Spinal cord (tissue), 10 donors: ENCODE results near the gene BBS9. TPM values are rescaled to one million over a fixed set of nuclear protein-coding genes. Genes with fewer than 3 reads are reported as not detected.
A peak's percentile ranks its signal among the peaks of the same experiment; 100 is the strongest.

ENCODE experiments used
- DNase-seq, 6 donors: peaks; one replicate each; pipeline versions ENCODE4 v3.0.0 to v3.0.0-alpha.2; 2013 to 2015; ENCODE audit warnings: low spot score in 6 of 6, low read depth in 4 of 6
- H3K27ac ChIP-seq: one replicate; pipeline ENCODE4 v1.5.1; 2013; ENCODE audit warnings: low read depth, low read length, control low read depth
- H3K27me3 ChIP-seq: one replicate; pipeline ENCODE4 v1.6.1; 2013; ENCODE audit warnings: low read length; ENCODE audit not compliant: control insufficient read depth, insufficient read depth
- H3K36me3 ChIP-seq: one replicate; pipeline ENCODE4 v1.6.1; 2013; ENCODE audit warnings: low read length; ENCODE audit not compliant: control insufficient read depth, insufficient read depth
- H3K4me1 ChIP-seq: one replicate; pipeline ENCODE4 v1.6.1; 2013; ENCODE audit warnings: low read length; ENCODE audit not compliant: control insufficient read depth, insufficient read depth
- H3K4me3 ChIP-seq: one replicate; pipeline ENCODE4 v1.5.1; 2013; ENCODE audit warnings: low read depth, low read length, control low read depth
- H3K9me3 ChIP-seq: one replicate; pipeline ENCODE4 v1.6.1; 2013; ENCODE audit warnings: low read length; ENCODE audit not compliant: control insufficient read depth, insufficient read depth
- WGBS: methylation state at CpG from one replicate; pipeline ENCODE4 v1.1.5; 2013; ENCODE audit warnings: missing lambda C conversion rate; ENCODE audit not compliant: insufficient coverage; 5-methylcytosine and 5-hydroxymethylcytosine counted together
- polyA plus RNA-seq, 2 donors: library from polyadenylated mRNA; unstranded; fragments of 120-200 nt; gene quantifications; one replicate each; pipeline ENCODE4 v1.2.1, GENCODE V29; 2013; ENCODE audit not compliant: insufficient read length in 2 of 2
- total RNA-seq, 2 donors: library from RNA; depleted of rRNA in 1 of 2; stranded (reverse); fragments of 120-200 nt in 1 of 2; fragments of >200 nt in 1 of 2; gene quantifications; one replicate each; pipeline versions ENCODE4 v1.2.3 to v1.2.4, GENCODE V29; 2013 to 2014
- donor health status: healthy.

The BBS9 gene
- total and polyA plus RNA-seq, 4 donors, result 19.3 to 67.8 (median 28.9) TPM

- no peaks in the 10 kb centered on the region for H3K4me1 ChIP-seq
- no peak for DNase-seq
- no peaks in the 10 kb centered on the region for H3K27me3 ChIP-seq
- no peaks in the 10 kb centered on the region for H3K9me3 ChIP-seq
- no peak overlapping the region for H3K27ac ChIP-seq
- no peak overlapping the region for H3K4me3 ChIP-seq
- no peaks in the 10 kb centered on the region for H3K36me3 ChIP-seq
- WGBS, result no CpG with 5 or more reads among the region's 1 CpG
These were observed 270.8 kb downstream of the BBS9 start for GRCh38 chr7:33400214-33400538.

GRCh38 chr7:33410266-33410665 is 280.9 kb downstream of the BBS9 start:
- no peak for DNase-seq
- no CpG with 5 or more reads among the region's 1 CpG for WGBS
- Histone ChIP-seq H3K4me3 (no peak overlapping the region), H3K9me3 (peaks cover 2% of the 10 kb centered on the region), H3K27me3 (no peaks in the 10 kb centered on the region), H3K36me3 (no peaks in the 10 kb centered on the region), H3K27ac (no peak overlapping the region), H3K4me1 (no peaks in the 10 kb centered on the region)

DNA sequence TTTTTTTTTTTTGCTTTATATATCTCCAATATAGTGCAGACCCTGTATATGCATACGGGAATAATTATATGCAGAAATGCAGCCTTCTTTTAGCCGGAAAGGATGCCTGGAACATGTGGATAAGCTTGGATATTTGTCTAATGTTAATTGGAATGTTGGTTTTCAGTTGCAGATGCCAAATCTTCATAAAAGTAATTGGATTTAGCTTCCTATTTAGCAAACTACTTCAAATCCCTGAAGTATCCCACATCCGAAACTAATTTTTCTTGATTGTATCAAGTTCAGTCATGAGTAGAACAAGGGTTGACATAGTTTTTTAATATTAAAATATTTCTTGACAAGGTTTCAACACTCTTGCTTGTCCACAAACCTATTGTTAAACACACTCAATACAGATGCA is 281.7 kb downstream of the BBS9 start:
- Histone ChIP-seq H3K9me3 (peaks cover 2% of the 10 kb centered on the region), H3K4me1 (no peaks in the 10 kb centered on the region), H3K4me3 (no peak overlapping the region), H3K27me3 (no peaks in the 10 kb centered on the region), H3K27ac (no peak overlapping the region), H3K36me3 (no peaks in the 10 kb centered on the region)
- WGBS, result 100% methylated on average over 1 of the region's 3 CpGs
- DNase-seq, result no peak

GRCh38 chr7:33412331-33412730 is 283.0 kb downstream of the BBS9 start:
- no peak overlapping the region for H3K4me3 ChIP-seq
- H3K36me3 ChIP-seq, result no peaks in the 10 kb centered on the region
- H3K27me3 ChIP-seq, result no peaks in the 10 kb centered on the region
- H3K4me1 ChIP-seq, result no peaks in the 10 kb centered on the region
- no peak overlapping the region for H3K27ac ChIP-seq
- H3K9me3 ChIP-seq, result peaks cover 2% of the 10 kb centered on the region
- DNase-seq, result no peak

- WGBS, result 36% methylated on average over 6 of the region's 6 CpGs
- DNase-seq, result no peak
- Histone ChIP-seq H3K27ac (no peak overlapping the region), H3K9me3 (no peaks in the 10 kb centered on the region), H3K4me3 (no peak overlapping the region), H3K4me1 (no peaks in the 10 kb centered on the region), H3K27me3 (no peaks in the 10 kb centered on the region), H3K36me3 (no peaks in the 10 kb centered on the region)
These were observed 288.9 kb downstream of the BBS9 start for GRCh38 chr7:33418251-33418701.

DNA sequence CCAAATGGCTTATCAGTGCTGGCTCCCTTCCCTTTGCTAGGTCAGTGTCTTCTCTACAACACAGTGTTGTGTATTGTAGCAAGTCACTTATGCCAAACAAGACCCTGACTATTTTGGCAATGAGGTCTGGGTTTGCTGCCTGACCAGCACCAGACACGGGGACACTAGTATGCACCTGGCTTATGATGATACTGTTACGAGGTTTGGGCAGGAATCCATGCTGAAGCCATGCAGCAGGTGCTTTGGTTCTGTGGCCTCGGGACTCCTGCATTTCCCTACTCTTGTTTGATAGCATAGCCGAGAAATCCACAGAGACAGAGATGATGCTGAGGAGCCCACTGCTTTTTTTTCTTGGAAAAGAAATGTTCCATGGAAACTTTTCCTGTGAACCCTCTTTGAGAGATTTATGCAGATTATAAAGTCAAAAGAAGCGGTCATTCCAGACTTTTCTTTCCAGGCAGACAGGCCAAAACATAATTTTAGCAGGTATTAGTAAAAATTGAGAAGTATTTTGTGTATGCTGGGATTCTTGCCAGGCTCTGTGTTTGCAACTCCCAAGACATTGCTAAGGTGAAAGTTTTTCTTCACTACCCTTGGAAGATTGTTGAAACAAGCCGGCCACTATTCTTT is 291.1 kb downstream of the BBS9 start:
- Histone ChIP-seq H3K27me3 (no peaks in the 10 kb centered on the region), H3K9me3 (no peaks in the 10 kb centered on the region), H3K36me3 (no peaks in the 10 kb centered on the region), H3K27ac (no peak overlapping the region), H3K4me1 (no peaks in the 10 kb centered on the region), H3K4me3 (no peak overlapping the region)
- no peak for DNase-seq
- WGBS, result 88% methylated on average over 5 of the region's 6 CpGs

DNA sequence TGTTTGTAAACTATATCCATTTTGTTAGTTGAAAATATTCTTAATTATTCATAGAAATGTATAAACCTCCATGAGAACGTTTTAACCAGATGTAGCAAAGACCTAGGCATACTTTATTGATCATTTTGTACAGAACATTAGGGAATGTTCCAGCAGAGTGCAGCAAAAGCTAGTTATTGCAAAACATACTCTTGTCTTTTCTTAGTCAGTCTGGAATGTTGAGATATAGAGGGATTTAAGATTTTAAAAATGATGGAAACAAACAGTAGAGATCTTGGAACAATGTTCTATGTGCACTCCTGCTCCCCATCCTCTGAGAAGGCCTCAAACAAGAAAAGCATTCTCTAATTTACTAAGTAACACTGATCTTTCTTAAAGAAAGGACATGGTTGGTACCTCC is 292.1 kb downstream of the BBS9 start:
- no peaks in the 10 kb centered on the region for H3K27me3 ChIP-seq
- no peak overlapping the region for H3K4me3 ChIP-seq
- WGBS, result no CpG with 5 or more reads among the region's 1 CpG
- H3K27ac ChIP-seq, result no peak overlapping the region
- no peaks in the 10 kb centered on the region for H3K36me3 ChIP-seq
- H3K4me1 ChIP-seq, result no peaks in the 10 kb centered on the region
- no peaks in the 10 kb centered on the region for H3K9me3 ChIP-seq
- peak in 4 of 6 donors; percentile 8 to 82 (median 36) for DNase-seq

GRCh38 chr7:33422141-33422540 is 292.8 kb downstream of the BBS9 start:
- no peaks in the 10 kb centered on the region for H3K4me1 ChIP-seq
- no CpG with 5 or more reads among the region's 2 CpGs for WGBS

GRCh38 chr7:33422825-33423645 is 293.7 kb downstream of the BBS9 start:
- WGBS, result 79% methylated on average over 5 of the region's 8 CpGs
- no peaks in the 10 kb centered on the region for H3K27me3 ChIP-seq
- H3K9me3 ChIP-seq, result no peaks in the 10 kb centered on the region
- no peaks in the 10 kb centered on the region for H3K4me1 ChIP-seq
- H3K36me3 ChIP-seq, result no peaks in the 10 kb centered on the region
- DNase-seq, result peak in 1 of 6 donors; percentile 6
- H3K27ac ChIP-seq, result no peak overlapping the region
- no peak overlapping the region for H3K4me3 ChIP-seq

More at GRCh38 chr7:33422141-33422540, 292.8 kb downstream of the BBS9 start:
- Histone ChIP-seq H3K4me3 (no peak overlapping the region), H3K36me3 (no peaks in the 10 kb centered on the region), H3K9me3 (no peaks in the 10 kb centered on the region), H3K27ac (no peak overlapping the region), H3K27me3 (no peaks in the 10 kb centered on the region)
- DNase-seq, result no peak

GRCh38 chr7:33423646-33424020 is 294.3 kb downstream of the BBS9 start:
- Histone ChIP-seq H3K4me3 (no peak overlapping the region), H3K27me3 (no peaks in the 10 kb centered on the region), H3K4me1 (no peaks in the 10 kb centered on the region), H3K36me3 (no peaks in the 10 kb centered on the region), H3K9me3 (no peaks in the 10 kb centered on the region), H3K27ac (no peak overlapping the region)
- DNase-seq, result no peak
- no CpG with 5 or more reads among the region's 1 CpG for WGBS
